Amniotic stem cell (primary cell): ENCODE data around the gene GPR62.

Source experiments
- DNase-seq: peaks from one replicate; lab custom pipeline; 2025; lab: John Stamatoyannopoulos, UW

Gene GPR62

DNA sequence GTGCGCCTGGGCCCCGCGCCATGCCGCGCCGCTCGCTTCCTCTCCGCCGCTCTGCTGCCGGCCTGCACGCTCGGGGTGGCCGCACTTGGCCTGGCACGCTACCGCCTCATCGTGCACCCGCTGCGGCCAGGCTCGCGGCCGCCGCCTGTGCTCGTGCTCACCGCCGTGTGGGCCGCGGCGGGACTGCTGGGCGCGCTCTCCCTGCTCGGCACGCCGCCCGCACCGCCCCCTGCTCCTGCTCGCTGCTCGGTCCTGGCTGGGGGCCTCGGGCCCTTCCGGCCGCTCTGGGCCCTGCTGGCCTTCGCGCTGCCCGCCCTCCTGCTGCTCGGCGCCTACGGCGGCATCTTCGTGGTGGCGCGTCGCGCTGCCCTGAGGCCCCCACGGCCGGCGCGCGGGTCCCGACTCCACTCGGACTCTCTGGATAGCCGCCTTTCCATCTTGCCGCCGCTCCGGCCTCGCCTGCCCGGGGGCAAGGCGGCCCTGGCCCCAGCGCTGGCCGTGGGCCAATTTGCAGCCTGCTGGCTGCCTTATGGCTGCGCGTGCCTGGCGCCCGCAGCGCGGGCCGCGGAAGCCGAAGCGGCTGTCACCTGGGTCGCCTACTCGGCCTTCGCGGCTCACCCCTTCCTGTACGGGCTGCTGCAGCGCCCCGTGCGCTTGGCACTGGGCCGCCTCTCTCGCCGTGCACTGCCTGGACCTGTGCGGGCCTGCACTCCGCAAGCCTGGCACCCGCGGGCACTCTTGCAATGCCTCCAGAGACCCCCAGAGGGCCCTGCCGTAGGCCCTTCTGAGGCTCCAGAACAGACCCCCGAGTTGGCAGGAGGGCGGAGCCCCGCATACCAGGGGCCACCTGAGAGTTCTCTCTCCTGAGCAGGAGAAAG, 951 bp downstream of the GPR62 start:
- DNase-seq = no peak

DNA sequence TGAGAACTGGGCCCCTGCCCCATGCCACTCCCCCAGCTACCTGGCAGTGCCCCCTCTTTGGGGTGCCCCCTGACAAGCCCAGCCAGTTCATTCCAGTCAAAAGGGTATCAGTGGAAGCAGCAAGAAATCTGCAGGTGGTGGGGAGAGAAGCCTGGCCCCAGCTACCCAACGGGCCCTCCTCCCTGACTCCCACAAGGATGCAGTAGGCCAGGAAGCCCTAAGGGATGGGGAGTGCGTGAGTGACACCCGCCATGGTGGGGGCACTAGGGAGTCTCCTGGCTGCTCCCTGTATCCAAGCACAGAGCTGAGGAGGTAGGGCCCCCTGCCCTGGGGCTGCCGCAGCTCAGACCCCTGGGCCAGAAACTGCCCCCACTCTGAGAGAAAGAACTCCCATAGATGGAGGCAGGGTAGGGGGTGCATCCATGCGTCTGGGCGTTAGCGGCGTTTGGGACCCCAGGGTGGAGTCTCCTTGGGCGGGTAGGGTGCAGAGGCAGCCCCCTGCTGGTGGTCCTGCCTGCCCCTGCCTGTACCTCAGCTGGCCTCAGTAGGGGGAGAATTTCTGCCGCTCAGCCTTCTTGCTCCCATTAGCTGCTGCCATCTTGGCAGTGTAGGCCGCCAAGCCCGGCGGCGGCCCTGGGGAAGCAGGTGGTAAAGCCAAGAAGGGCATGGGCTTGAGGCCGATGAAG, 2.5 kb downstream of the GPR62 start:
- DNase-seq = no peak

DNA sequence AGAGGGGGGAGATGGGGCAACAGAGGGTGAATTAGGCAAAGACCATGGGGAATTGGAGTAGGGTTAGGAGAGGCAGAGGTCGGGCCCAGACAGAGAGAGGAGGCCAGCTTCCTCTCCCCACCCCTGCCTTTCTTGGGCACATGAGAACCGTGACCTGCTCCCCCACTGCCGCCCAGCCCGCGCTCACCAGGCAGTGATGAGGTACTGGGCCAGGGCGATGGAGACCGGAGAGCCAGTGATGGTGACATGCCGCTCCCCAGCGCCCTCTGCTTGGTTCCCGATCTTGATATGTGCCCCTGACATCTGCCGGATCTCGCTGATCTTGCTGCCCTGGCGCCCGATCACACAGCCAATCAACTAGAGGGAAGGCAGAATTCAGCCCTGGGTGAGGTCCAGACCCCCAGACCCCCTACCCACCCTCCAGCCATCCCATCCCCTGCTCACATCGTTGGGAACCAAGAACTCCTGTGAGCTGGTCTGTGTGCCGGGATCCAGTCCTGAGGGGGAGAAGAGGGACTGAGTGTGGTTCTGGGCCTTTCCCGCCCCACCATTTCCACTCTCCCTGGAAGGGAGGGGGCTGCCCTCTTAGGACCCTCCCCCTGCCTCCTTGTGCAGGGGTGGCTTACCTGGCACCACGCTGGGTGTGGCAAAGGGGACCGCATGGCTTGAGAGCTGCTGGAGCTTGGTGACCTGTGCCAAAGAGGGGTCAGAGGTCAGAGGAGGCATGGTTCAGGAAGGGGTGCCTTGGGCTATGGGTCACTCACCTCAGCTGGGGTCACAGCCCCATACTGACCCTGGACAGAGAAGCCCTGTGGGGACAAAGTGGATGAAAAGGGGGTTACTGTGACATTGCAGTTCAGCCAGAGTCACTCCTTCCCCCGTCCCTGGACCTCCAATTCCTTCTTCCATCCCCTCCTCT, 3.7 kb downstream of the GPR62 start:
- DNase-seq = no peak

- DNase-seq = no peak
Observed at GRCh38 chr3:51959651-51960050, 4.5 kb downstream of the GPR62 start.

- DNase-seq = no peak
Observed at GRCh38 chr3:51960386-51960785, 5.2 kb downstream of the GPR62 start.

DNA sequence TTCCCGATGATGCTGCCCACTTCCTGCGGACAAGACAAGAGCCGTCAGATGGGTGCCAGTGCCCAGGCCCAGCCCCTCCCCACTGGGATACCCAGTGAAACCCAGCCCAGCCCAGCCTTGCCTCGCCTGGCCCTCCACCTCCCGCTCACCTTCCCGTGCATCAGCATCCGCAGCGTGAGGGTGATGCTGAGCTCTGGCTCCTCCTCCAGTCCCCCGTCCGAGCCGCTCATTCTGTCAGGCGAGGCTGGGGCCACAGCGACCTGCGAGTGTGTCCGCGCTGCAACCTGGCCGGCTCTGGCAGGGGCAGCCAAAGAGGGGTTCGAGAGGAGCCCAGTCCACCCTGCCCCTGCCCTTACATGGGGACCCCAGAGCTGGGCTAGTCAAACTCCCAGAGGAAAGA, 5.8 kb downstream of the GPR62 start:
- DNase-seq = no peak

- DNase-seq = no peak
Observed at GRCh38 chr3:51961602-51962569, 6.7 kb downstream of the GPR62 start.

- no peak for DNase-seq
Observed at GRCh38 chr3:51962854-51963530, 7.8 kb downstream of the GPR62 start.

- DNase-seq = no peak
Observed at GRCh38 chr3:51963951-51964451, 8.8 kb downstream of the GPR62 start.

DNA sequence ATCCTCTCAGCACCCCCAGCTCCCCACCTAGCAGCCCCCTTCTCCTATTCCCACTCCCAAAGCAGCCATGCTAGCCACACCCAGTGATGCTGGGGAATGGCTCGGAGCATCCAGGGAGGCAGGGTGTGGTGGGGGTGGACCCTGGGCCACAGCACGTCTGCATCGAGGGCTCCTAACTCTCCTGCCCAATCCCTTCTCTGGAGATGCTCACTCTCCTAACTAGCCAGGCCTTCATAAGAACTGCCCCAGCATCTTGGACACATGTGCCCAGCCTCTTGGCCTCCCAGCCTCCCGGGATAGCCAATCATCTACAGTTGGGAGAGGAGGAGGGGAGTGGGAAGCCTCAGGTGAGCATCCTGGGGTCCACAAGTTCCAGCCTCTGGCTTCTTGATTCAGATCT, 9.3 kb downstream of the GPR62 start:
- DNase-seq = no peak

DNA sequence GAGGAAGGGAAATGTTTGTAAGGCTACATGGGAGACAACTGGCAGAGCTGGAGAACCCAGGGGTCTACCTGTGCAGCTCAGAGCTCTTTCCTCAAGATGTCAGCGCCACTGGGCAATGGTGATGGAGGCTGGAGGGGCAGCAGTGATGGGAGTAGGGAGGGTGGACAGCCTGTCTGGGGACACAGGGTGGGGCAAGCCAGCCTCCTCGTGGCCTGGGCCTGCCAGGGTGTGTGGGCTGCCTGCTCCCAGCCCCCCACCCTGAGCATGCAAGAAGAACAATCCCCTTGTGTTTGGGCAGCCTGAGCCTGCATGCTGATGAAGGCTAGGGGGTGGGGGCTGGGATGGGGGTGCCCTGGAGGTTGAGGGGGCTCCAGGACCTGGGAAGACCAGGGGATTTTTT, 10.8 kb downstream of the GPR62 start:
- no peak for DNase-seq

DNA sequence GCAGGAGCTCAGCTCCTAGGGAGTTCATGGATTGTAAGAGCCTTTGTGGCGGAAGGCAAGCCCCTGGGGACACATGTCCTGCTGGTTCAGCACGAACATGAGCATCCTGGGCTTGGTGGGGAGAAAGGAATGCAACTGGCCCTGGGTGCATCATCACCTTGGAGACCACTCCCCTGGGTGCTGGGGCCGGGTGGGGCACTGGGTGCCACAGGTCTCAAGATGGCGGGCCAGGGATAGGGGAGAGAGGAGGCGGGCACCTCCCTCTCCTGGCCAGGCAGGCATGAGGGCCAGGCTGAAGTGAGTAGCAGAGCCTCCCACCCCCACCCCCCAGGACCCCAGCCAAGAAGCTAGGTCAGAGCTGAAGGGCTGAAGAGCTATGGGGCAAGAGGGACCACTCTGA, 11.3 kb downstream of the GPR62 start:
- no peak for DNase-seq

DNA sequence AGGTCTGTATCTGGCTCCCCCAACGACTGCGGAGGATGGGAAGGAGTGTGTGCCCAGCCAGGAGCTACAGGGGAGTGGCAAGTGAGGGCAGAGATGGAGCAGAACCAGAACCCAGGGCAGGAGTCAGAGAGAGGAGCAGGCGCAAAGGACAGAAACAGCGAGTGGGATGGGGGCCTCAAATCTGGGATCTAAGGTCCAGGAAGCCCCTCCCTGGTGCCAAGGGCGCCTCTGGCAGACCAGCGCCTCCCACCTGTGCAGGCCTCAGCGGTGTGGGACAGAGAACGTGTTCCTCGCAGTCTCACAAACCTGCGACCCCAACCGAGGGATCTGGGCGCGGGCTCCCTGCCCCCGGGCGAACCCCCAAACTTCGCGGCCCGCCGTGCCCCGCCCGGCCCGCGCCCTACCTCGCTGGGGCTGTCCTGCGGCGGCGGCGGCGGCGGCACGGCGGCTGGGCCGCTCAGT, 11.8 kb downstream of the GPR62 start:
- no peak for DNase-seq

- DNase-seq = no peak
Observed at GRCh38 chr3:51967384-51968169, 12.4 kb downstream of the GPR62 start, which contains the start of gene PCBP4. Gene PCBP4 (minus strand): TSS chr3:51967454. CDS start chr3:51961240, 6,214 bp downstream.

- DNase-seq = no peak
Observed at GRCh38 chr3:51968170-51968775, 13.1 kb downstream of the GPR62 start.

DNA sequence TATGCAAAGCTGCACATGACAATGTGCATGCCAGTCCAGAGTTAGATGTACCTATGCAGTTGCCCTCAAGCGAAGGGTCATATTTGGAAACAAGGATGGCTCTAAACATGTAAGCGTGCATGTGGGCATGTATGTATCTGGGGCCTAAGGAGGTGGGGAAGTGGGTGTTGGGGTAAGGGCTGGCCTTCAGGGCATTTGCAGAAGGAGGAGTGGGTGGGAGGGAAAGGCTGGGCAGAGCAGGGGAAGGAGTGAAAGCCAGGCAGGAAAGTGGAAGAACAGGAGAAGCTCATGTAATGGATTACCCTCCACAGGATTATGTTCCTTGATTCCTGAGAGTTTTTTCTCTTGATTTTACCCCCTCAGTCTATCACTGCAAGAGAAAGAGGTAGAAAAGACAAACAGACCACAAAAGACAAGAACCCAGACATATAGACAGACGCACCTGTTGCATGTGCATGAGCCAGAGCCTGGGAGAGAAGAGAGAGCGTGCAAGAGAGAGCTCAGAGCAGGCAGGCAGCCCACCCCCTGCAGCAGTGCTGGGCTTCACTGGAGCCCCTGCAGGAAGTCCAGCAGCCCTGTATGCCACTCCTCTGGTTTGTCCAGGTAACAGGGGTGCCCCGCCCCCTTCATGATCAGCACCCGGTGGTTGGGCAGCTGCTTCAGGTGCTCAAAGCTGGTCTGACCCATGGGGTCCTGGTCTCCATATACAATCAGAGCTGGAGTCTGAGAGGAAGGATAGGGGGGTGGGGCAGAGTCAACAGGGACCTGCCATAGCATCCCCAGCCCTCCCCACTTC, 13.9 kb downstream of the GPR62 start:
- DNase-seq = no peak

DNA sequence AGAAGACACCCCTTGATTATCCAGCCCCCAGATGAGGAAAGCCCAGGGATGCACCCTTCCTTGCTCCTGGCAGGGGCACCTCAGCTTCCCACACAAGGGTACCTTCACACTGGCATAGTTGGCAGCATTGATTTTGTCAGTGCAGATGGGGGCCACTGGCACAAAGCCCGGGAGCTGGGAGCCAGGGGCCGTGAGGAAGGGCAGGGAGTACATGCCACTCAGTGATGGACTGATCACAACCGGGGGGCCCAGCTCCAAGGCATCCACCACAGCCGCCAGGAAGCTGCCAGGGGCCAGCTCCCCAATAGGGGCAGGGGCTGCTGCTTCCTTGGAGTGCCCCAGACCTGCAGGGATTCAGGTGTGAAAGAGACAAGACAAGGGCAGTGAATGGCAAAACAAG, 14.7 kb downstream of the GPR62 start:
- DNase-seq = no peak
